Muscle of leg (tissue), 11 donors: ENCODE measurements around the gene GBA2. TPM values are rescaled to one million over a fixed set of nuclear protein-coding genes. Genes with fewer than 3 reads are reported as not detected.
A peak's percentile ranks its signal among the peaks of the same experiment; 100 is the strongest.

Experiments
- DNase-seq: peaks from one replicate; pipeline ENCODE4 v3.0.0; 2013
- H3K27ac ChIP-seq: one replicate; pipeline ENCODE4 v1.5.1; 2013; ENCODE audit warnings: mild to moderate bottlenecking, low read length, control low read depth
- H3K27me3 ChIP-seq: one replicate; pipeline ENCODE4 v1.6.1; 2013; ENCODE audit warnings: low read length; ENCODE audit not compliant: control insufficient read depth, insufficient read depth
- H3K36me3 ChIP-seq: one replicate; pipeline ENCODE4 v1.6.1; 2013; ENCODE audit warnings: low read length; ENCODE audit not compliant: control insufficient read depth, insufficient read depth
- H3K4me1 ChIP-seq: one replicate; pipeline ENCODE4 v1.6.1; 2013; ENCODE audit warnings: low read length; ENCODE audit not compliant: control insufficient read depth, insufficient read depth
- H3K4me3 ChIP-seq: one replicate; pipeline ENCODE4 v1.5.1; 2013; ENCODE audit warnings: low read length, control low read depth
- H3K9me3 ChIP-seq: replicated peaks from 2 replicates; pipeline ENCODE4 v1.6.1; 2013; ENCODE audit warnings: low read depth, low read length; ENCODE audit not compliant: control insufficient read depth
- WGBS: methylation state at CpG from one replicate; pipeline ENCODE4 v1.1.5; 2013; ENCODE audit warnings: missing lambda C conversion rate; ENCODE audit not compliant: insufficient coverage; 5-methylcytosine and 5-hydroxymethylcytosine counted together
- polyA plus RNA-seq, 8 donors: library from polyadenylated mRNA; unstranded; fragments of 120-200 nt; gene quantifications; one replicate each; pipeline versions ENCODE4 v1.2.1 to v1.2.3, GENCODE V29; 2013; ENCODE audit warnings: inconsistent platforms in 1 of 8, low replicate concordance in 1 of 8; ENCODE audit not compliant: insufficient read length in 8 of 8, insufficient read depth in 1 of 8
- total RNA-seq: library from RNA; stranded (reverse); fragments of 120-200 nt; gene quantifications from one replicate; pipeline ENCODE4 v1.2.4, GENCODE V29; 2013

Gene GBA2
- total and polyA plus RNA-seq, 9 donors = 42.9 to 82.5 (median 60.9) TPM

DNA sequence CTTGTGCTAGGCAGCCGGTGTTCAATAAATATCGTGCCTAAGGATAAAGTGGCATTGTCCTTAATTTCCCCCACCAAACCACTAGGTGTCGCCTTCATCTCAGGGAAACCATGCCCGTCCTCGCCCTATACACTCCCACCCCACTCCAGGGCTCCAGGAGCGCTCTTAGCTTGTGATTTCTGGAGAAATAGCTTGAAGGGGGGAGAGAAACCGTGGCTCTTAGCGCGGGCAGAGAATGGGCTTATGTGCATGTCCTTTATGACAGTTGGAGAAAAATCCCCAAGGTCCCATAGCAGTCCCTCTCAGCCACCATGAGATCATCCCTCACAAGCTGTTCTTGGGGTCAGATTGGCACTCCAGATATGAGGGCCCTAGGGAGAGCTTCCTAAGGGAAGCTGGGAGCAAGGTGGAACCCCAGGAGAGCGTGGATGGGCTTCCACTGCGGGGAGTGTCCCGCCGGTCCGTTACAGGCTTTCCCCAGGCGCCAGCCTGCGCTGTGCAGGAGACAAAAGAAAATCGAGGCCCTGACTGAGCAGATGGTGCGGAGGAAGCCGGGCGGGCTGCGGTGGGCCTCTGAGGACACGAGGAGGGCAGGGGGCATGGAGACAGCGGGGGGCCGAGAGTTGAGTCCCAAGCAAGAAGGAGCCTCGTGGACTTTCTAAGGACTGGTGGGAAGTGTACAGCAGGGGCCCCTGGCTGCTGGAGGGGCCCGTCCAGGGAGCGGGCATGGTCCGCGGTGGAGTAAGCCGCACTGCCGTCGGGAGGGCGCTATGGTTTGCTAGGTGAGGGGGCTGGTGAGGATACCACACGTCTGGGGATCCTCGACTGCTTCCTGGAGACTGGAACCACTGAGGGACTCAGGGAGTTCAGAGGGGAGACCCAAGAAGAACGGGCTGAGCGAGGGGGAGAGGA, 41.6 kb upstream of the GBA2 start:
- Histone ChIP-seq H3K36me3 (no peaks in the 10 kb centered on the region), H3K4me1 (peaks cover 31% of the 10 kb centered on the region), H3K27me3 (peaks cover 7% of the 10 kb centered on the region), H3K27ac (peak overlapping the region; percentile 45), H3K9me3 (no peaks in the 10 kb centered on the region), H3K4me3 (peak overlapping the region; percentile 28)
- WGBS = 22% methylated on average over 30 of the region's 37 CpGs
- peak; percentile 93 for DNase-seq

DNA sequence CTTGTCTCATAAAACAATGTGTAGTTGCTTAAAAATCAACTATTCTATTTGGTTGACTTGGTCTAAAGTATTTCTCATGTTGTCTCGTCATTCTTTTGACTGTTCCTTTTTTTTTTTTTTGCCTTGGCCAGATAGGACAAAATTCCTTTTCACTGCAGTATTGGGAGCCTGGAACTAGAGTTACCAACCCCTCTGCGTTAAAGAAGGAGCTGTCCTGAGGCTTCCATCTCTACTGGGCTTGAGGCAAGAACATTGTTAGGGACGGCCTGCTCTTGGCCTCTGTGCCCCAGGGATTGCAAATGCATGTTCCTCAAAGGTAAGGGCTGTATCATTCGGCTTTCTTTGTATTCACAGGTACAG, 41.0 kb upstream of the GBA2 start:
- 38% methylated on average over 3 of the region's 4 CpGs for WGBS
- Histone ChIP-seq H3K4me3 (no peak overlapping the region), H3K9me3 (no peaks in the 10 kb centered on the region), H3K27ac (no peak overlapping the region), H3K36me3 (no peaks in the 10 kb centered on the region), H3K27me3 (peaks cover 7% of the 10 kb centered on the region), H3K4me1 (peaks cover 31% of the 10 kb centered on the region)
- DNase-seq = no peak

- H3K9me3 ChIP-seq = no peaks in the 10 kb centered on the region
- no peak for DNase-seq
- peaks cover 31% of the 10 kb centered on the region for H3K4me1 ChIP-seq
- no peak overlapping the region for H3K27ac ChIP-seq
- no peak overlapping the region for H3K4me3 ChIP-seq
- H3K36me3 ChIP-seq = no peaks in the 10 kb centered on the region
- WGBS = no CpG with 5 or more reads among the region's 2 CpGs
- H3K27me3 ChIP-seq = peaks cover 7% of the 10 kb centered on the region
Observed at GRCh38 chr9:35789541-35789940, 40.5 kb upstream of the GBA2 start.

- DNase-seq = no peak
- Histone ChIP-seq H3K27ac (no peak overlapping the region), H3K27me3 (no peaks in the 10 kb centered on the region), H3K9me3 (no peaks in the 10 kb centered on the region), H3K36me3 (no peaks in the 10 kb centered on the region), H3K4me1 (no peaks in the 10 kb centered on the region), H3K4me3 (no peak overlapping the region)
Observed at GRCh38 chr9:35783418-35783817, 34.4 kb upstream of the GBA2 start.

GRCh38 chr9:35781066-35781465, 32.0 kb upstream of the GBA2 start:
- Histone ChIP-seq H3K36me3 (no peaks in the 10 kb centered on the region), H3K9me3 (no peaks in the 10 kb centered on the region), H3K4me1 (no peaks in the 10 kb centered on the region), H3K27me3 (no peaks in the 10 kb centered on the region), H3K4me3 (no peak overlapping the region), H3K27ac (no peak overlapping the region)
- WGBS = no CpG with 5 or more reads among the region's 2 CpGs
- no peak for DNase-seq

DNA sequence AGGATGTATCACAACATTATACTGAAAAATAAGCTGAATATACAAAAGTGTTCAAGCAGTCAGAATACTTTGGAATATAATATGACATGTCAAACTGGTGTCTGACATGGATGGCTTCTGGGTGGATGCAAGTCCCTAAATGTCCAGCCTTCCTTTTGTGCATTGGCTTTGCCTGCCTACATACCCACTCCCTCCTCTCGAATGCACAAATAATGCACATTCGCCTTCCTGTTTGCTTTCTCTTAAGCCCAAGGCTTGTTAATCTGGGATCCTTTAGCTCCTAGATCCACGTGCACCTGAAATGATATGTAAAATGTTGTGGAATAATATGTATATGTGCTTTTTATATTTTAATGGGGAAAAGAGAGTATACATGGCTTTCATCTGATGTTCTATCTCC, 29.5 kb upstream of the GBA2 start:
- no peak for DNase-seq
- WGBS = no CpG with 5 or more reads among the region's 3 CpGs
- Histone ChIP-seq H3K27ac (no peak overlapping the region), H3K27me3 (no peaks in the 10 kb centered on the region), H3K36me3 (no peaks in the 10 kb centered on the region), H3K4me1 (peaks cover 4% of the 10 kb centered on the region), H3K4me3 (no peak overlapping the region), H3K9me3 (no peaks in the 10 kb centered on the region)

DNA sequence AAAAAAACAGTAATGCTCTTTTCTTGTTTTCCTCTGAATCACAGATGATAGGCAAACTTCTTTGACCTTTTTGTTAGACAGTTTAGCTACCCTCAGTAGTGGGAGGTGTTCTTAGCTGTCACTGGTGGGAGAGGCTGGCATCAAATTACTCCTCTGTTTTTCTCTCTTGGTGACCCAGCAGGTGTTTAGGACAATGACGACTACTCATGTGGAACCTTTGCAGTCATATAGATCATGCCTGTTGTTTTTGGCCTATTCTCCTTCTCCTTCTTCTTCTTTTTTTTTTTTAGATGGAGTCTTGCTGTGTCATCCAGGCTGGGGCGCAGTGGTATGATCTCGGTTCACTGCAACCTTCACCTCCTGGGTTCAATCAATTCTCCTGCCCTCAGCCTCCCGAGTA, 27.0 kb upstream of the GBA2 start:
- Histone ChIP-seq H3K36me3 (no peaks in the 10 kb centered on the region), H3K4me1 (peaks cover 5% of the 10 kb centered on the region), H3K27ac (no peak overlapping the region), H3K27me3 (no peaks in the 10 kb centered on the region), H3K9me3 (no peaks in the 10 kb centered on the region), H3K4me3 (no peak overlapping the region)
- WGBS = no CpG with 5 or more reads among the region's 4 CpGs
- DNase-seq = no peak

DNA sequence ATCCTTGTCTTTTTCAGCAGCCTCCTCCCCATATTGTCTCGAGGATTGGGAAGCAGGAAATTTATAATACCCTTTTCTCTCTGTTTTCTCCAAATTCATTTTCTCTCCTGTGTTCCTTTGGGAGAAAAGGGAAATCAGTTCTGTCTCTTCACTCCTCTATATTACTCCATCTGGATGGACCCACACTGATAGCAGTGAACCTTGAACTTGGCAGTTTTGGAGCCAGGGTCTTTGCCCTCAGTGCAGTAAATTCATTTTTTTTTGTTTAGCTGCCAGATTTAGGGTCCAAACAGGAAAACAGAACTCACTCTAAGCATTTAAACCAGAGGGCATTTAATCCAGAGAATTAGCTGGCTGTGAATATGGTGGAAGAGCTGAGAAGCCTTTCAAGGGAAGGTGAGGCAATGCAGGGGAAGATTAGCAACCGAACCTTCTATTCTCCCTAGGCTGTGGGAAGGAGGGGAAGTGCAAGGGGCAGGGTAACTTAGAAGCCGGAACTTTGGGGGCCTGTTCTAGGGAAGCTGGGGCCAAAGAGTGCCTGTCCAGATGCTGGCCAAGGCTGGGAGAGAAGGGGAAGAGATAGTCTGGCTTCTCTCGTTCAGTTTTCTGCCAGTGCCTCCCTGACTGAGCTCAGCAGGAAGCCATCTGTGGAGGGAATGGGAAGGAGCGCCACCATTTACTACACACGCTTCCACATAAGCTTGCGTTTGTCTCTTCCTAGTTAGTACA, 26.0 kb upstream of the GBA2 start:
- Histone ChIP-seq H3K27ac (no peak overlapping the region), H3K36me3 (no peaks in the 10 kb centered on the region), H3K4me3 (no peak overlapping the region), H3K27me3 (no peaks in the 10 kb centered on the region), H3K9me3 (no peaks in the 10 kb centered on the region), H3K4me1 (peaks cover 10% of the 10 kb centered on the region)
- peak; percentile 63 for DNase-seq
- WGBS = 0% methylated on average over 2 of the region's 7 CpGs

- Histone ChIP-seq H3K36me3 (no peaks in the 10 kb centered on the region), H3K4me1 (peaks cover 10% of the 10 kb centered on the region), H3K27me3 (no peaks in the 10 kb centered on the region), H3K4me3 (no peak overlapping the region), H3K27ac (no peak overlapping the region), H3K9me3 (no peaks in the 10 kb centered on the region)
- WGBS = 81% methylated on average over 3 of the region's 3 CpGs
- no peak for DNase-seq
Observed at GRCh38 chr9:35771943-35772342, 22.9 kb upstream of the GBA2 start.

DNA sequence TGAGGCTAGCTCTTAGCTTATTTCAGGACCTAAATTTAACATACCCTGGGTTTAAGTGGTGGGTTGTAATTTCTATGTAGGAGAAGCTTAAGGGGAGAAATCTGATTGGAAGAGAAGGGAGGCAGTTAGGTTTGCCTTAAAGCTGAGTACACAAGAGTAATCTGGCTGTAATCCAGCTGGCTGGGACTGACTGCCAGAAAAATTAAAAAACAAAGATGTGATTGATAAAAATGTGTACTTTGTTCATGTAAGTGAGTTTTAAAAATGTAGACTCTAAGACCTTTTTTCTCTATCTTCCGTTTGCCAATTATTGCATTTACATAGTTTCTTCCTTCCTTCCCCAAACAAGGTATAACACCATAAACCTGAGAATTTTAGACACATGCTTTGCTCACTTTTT, 22.5 kb upstream of the GBA2 start:
- no CpG with 5 or more reads among the region's 1 CpG for WGBS
- DNase-seq = peak; percentile 50
- H3K27ac ChIP-seq = no peak overlapping the region

More for the DNA sequence above, 22.5 kb upstream of the GBA2 start:
- no peaks in the 10 kb centered on the region for H3K36me3 ChIP-seq
- H3K27me3 ChIP-seq = no peaks in the 10 kb centered on the region
- H3K9me3 ChIP-seq = no peaks in the 10 kb centered on the region
- H3K4me1 ChIP-seq = peaks cover 10% of the 10 kb centered on the region
- H3K4me3 ChIP-seq = no peak overlapping the region
